Ectodermal cell (in vitro differentiated cells): ENCODE measurements around the gene TMEM121.

ENCODE experiments used
- H3K27ac ChIP-seq: 2 replicates; pipeline ENCODE4 v1.7.0; 2013; ENCODE audit warnings: mild to moderate bottlenecking, low read depth, low read length; ENCODE audit not compliant: insufficient read depth, poor library complexity, severe bottlenecking
- H3K27me3 ChIP-seq: 2 replicates; pipeline ENCODE4 v1.7.0; 2013; ENCODE audit warnings: mild to moderate bottlenecking, low read length; ENCODE audit not compliant: insufficient read depth, control insufficient read depth, poor library complexity, severe bottlenecking
- H3K36me3 ChIP-seq: one replicate; pipeline ENCODE4 v1.7.0; 2013; ENCODE audit warnings: low read length; ENCODE audit not compliant: control insufficient read depth, insufficient read depth
- H3K4me1 ChIP-seq: one replicate; pipeline ENCODE4 v1.7.0; 2013; ENCODE audit warnings: low read length; ENCODE audit not compliant: control insufficient read depth, insufficient read depth
- H3K4me3 ChIP-seq: 2 replicates; pipeline ENCODE4 v1.7.0; 2013; ENCODE audit warnings: low read depth, low read length, control low read depth; ENCODE audit not compliant: insufficient read depth
- H3K9me3 ChIP-seq: 2 replicates; pipeline ENCODE4 v1.7.0; 2013; ENCODE audit warnings: mild to moderate bottlenecking, low read length, moderate library complexity; ENCODE audit not compliant: control insufficient read depth
- WGBS, 2 experiments: methylation state at CpG; one replicate each; pipeline ENCODE4 v1.1.7; 2013; ENCODE audit warnings: missing lambda C conversion rate in 2 of 2; 5-methylcytosine and 5-hydroxymethylcytosine counted together

The TMEM121 gene

DNA sequence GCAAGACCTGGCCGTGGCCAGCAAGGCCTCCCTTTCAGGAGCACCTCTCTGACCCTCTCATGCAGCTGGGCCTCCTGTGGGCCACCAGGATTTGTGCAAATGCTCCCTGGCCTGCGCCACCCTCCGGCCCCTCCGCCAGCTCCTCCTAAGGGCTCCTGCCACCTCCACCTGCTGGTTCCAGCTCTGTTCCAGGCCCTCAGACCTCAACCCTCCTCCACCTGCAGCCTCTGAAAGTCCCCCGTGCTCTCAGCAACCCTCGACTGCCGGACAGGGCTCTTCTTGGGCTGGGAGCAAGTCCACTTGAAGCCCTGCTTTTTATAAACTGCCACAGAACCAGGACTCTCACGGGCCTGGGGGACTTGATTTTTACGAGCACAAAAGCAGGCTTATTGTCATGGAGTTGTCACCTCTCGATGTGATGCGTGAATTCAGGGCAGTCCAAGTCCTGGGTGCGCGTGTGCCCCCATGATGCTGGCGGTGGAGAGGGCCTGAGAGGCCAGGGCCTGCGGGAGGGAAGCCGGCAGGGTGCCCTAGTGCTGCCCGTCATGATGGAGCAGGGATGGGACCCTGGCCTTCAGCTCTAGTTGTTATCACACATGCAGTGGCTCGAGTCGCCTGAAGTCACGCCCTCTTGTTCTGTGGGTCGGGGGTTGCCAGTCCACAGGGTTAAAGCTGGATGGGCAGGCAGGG, 26.2 kb upstream of the TMEM121 start:
- H3K27ac ChIP-seq, result peak overlapping the region; percentile 8
- H3K4me1 ChIP-seq, result peaks cover 17% of the 10 kb centered on the region
- H3K27me3 ChIP-seq, result no peaks in the 10 kb centered on the region
- no peaks in the 10 kb centered on the region for H3K9me3 ChIP-seq
- no peaks in the 10 kb centered on the region for H3K36me3 ChIP-seq
- 92 to 93% methylated on average over 21 of the region's 21 CpGs for WGBS, 2 experiments
- no peak overlapping the region for H3K4me3 ChIP-seq

DNA sequence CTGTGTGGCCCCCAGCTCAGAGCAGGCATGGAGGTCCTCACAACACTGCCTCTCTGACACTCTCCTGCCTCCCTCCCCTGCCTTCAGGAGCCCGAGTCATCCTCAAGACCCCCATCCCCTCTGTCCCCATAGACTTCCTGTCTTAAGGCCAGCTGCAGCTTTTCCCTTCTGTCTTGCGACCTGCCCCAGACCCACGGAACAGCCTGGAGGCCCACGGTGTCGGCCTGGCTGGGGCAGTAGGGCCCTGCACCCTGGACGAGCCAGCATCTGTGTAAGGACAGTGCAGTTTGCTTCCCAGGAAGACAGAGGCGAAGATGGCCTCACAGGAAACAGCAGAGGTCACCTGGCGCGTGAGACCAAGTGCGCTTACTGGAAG, 25.7 kb upstream of the TMEM121 start:
- H3K36me3 ChIP-seq, result no peaks in the 10 kb centered on the region
- H3K9me3 ChIP-seq, result no peaks in the 10 kb centered on the region
- no peak overlapping the region for H3K27ac ChIP-seq
- 90% methylated on average over 10 of the region's 10 CpGs for WGBS, 2 experiments
- H3K4me3 ChIP-seq, result no peak overlapping the region
- H3K27me3 ChIP-seq, result no peaks in the 10 kb centered on the region
- H3K4me1 ChIP-seq, result peaks cover 17% of the 10 kb centered on the region

DNA sequence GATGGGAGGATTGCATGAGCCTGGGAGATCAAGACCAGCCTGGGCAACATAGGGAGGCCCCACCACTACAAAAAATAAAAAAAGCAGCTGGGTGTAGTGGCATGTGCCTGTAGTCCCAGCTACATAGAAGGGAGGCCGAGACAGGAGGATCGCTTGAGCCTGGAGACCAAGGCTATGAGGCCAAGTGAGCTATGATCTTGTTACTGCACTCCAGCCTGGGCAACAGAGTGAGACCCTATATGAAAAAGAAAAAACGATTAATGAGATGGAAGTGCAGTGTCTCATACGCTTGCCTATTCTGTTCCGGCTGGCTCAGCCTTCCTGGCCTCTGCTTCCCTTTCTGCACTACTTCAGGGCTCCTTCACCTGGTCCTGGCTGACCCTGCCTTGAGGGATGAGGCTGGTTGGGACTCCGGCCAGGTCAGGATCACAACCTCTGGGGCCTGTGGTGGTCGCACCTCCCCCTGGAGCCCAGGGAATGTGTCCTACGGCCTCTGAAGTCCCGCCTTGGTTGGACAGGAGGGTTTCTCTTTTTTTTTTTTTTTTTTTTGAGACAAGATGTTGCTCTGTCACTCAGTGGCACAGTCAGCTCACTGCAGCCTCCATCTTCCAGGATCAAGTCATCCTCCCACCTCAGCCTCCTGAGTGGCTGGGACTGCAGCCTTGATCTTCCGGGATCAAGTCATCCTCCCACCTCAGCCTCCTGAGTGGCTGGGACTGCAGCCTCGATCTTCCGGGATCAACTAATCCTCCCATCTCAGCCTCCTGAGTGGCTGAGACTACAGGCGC, 24.7 kb upstream of the TMEM121 start:
- H3K27ac ChIP-seq, result no peak overlapping the region
- H3K27me3 ChIP-seq, result no peaks in the 10 kb centered on the region
- H3K4me1 ChIP-seq, result peaks cover 17% of the 10 kb centered on the region
- H3K4me3 ChIP-seq, result no peak overlapping the region
- H3K36me3 ChIP-seq, result no peaks in the 10 kb centered on the region
- 91 to 93% methylated on average over 13 of the region's 13 CpGs for WGBS, 2 experiments
- H3K9me3 ChIP-seq, result no peaks in the 10 kb centered on the region

DNA sequence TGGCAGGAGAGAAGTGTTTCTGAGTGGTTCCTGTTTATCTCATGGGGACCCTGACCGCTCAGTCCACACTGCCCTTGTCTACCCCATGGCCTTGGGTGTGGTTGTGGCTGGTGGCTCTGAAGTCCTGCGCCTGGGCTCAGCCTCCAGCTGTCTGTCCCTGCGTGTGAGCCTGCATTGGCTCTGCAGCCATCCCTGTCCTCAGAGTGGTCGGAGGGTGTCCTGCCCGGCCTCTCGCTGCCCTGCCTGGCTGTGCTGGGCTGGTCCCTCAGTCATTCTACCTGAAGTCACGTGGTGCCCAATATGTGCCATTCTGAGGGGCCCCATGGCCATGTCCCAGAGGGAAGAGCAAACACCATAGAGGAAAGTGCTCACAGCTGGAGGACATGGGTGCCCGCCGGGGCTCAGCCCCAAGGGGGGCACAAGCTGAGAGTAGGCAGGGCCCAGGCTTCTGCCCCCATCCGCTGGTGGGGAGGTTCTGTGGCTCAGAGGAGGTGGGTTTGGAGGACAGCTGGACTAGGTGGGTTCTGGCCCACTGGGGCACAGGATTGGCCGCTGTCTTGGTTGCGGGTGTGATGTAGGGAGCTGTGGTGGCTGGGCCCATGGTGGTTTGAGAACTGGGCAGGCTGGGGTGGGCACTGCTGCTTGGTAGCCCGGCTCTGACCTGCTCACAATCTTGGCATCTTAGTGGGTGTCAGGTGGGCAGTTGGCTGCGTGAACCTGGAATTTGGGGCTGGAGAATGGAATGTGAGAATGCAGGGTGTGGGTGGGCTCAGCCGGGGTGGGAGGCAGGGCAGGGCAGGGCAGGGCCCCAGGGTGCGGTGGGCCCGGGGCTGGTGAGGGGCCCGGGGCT, 23.7 kb upstream of the TMEM121 start:
- 87 to 88% methylated on average over 18 of the region's 18 CpGs for WGBS, 2 experiments
- Histone ChIP-seq H3K4me3 (no peak overlapping the region), H3K36me3 (no peaks in the 10 kb centered on the region), H3K9me3 (no peaks in the 10 kb centered on the region), H3K27ac (no peak overlapping the region), H3K4me1 (peaks cover 17% of the 10 kb centered on the region), H3K27me3 (peaks cover 2% of the 10 kb centered on the region)

DNA sequence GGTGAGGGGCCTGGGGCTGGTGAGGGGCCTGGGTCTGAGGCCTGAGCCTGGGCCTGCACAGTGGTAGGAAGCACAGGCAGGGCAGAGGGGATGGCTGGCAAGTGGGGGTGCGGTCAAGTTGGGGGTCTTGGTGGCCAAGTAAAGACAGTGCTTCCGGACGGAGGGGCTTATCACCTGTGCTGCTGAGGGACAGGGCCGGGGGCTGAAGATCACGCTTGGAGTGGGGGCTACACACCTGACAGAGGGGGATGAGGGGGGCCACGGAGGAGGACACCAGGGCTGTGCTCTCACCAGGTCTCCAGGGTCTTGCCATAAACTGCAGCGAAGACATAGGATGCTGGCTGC, 23.1 kb upstream of the TMEM121 start:
- no peak overlapping the region for H3K4me3 ChIP-seq
- no peaks in the 10 kb centered on the region for H3K36me3 ChIP-seq
- H3K27ac ChIP-seq, result no peak overlapping the region
- H3K27me3 ChIP-seq, result peaks cover 8% of the 10 kb centered on the region
- H3K9me3 ChIP-seq, result no peaks in the 10 kb centered on the region
- WGBS, 2 experiments, result 92 to 93% methylated on average over 7 of the region's 7 CpGs
- peaks cover 17% of the 10 kb centered on the region for H3K4me1 ChIP-seq

DNA sequence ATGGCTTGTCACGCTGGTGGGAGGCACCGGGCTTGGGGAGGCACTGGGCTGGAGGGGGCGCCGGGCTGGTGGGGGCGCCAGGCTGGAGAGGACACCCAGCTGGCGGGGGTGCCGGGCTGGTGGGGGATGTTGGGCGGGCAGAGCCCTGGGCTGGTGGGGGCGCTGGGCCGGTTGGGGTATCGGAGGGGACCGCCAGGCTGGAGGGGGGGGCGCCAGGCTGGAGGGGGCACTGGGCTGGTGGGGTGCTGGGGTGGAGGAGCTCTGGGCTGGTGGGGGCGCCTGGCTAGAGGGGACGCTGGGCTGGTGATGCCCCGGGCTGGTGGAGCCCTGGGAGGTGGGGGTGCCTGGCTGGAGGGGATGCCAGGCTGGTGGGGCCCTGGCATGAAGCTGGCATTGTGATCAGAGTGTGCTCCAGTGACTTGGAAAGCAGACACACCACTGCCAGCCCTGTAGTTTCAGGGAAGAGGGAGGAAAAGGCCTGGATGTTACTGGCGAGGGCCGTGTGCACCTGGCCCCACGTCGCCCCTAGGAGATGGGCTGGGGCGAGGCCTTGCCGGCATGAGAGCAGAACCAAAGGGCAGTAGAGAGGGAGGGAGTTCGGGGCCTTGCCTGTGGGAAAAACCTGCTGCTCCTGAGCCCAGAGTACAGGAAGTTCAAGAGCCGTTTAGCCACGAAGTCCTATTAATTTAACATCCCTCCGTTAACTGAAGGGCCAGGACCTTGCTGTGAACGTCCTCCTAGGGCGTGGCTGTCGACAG, 22.3 kb upstream of the TMEM121 start:
- no peaks in the 10 kb centered on the region for H3K9me3 ChIP-seq
- 91% methylated on average over 29 of the region's 29 CpGs for WGBS, 2 experiments
- no peaks in the 10 kb centered on the region for H3K36me3 ChIP-seq
- H3K4me1 ChIP-seq, result peaks cover 12% of the 10 kb centered on the region
- no peak overlapping the region for H3K4me3 ChIP-seq
- peaks cover 16% of the 10 kb centered on the region for H3K27me3 ChIP-seq
- H3K27ac ChIP-seq, result no peak overlapping the region

DNA sequence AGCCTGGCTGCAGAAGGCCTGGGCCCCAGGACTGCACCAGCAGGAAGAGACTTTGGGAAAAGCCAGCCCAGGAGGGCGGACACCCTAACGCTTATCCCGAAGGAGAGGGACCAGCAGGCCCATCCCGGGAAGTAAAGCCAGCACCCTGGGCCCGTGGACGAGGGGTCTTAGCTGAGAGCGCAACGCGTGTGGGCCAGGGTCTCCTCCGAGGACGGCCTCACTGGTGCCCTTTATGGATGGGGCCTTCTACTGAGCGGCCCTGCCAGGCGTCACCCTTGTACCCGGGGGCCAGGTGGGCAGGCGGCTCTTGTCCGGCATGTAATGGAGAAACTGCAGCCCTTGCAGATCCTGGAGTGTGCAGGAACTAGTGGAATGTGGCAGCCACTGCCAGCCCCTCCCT, 21.3 kb upstream of the TMEM121 start:
- Histone ChIP-seq H3K4me1 (peaks cover 2% of the 10 kb centered on the region), H3K36me3 (no peaks in the 10 kb centered on the region), H3K4me3 (no peak overlapping the region), H3K27ac (no peak overlapping the region), H3K9me3 (no peaks in the 10 kb centered on the region), H3K27me3 (peaks cover 16% of the 10 kb centered on the region)
- 94% methylated on average over 16 of the region's 16 CpGs for WGBS, 2 experiments

DNA sequence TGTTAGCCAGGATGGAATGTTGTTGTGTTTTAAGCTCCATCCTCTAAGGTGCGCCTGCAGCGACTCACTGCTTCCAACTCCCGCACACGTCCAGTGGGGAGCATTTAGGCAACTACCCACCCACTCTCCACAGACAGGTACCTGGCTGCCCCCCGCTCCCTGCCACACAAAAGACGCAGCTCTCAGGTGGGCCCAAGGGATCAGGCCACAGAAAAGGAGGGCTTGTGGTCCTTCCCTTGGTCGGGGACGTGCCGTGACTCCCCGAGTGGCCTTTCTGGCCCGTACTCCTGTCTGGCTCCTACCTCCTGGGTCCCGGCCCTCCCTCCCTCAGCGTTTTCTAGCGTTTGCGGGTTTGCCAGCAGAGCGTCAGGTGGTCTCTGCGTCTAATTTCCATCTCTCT, 19.1 kb upstream of the TMEM121 start:
- no peaks in the 10 kb centered on the region for H3K36me3 ChIP-seq
- no peak overlapping the region for H3K27ac ChIP-seq
- H3K27me3 ChIP-seq, result peaks cover 29% of the 10 kb centered on the region
- WGBS, 2 experiments, result 84 to 86% methylated on average over 17 of the region's 17 CpGs
- H3K4me3 ChIP-seq, result no peak overlapping the region
- H3K9me3 ChIP-seq, result no peaks in the 10 kb centered on the region
- no peaks in the 10 kb centered on the region for H3K4me1 ChIP-seq

DNA sequence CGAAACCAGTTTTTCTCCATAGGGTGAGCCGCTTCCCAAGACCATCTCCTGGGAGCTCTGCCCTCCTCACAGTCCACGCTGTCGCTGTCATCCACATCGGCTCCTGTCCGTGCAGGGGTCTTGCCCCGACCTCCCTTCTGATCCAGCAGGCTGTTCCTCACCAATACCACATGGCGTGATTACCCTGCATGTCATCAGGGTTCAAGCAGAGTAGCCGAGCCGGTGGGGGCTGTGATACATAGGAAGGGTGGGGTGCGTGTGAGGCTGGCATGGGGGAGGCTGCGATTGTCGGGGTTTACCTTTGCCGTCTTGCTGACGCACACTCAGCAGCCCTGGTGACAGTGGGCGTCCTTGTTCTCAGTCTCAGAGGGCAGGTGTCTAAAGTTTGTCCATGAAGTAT, 18.3 kb upstream of the TMEM121 start:
- Histone ChIP-seq H3K27ac (no peak overlapping the region), H3K4me3 (no peak overlapping the region), H3K4me1 (no peaks in the 10 kb centered on the region), H3K36me3 (no peaks in the 10 kb centered on the region), H3K27me3 (peaks cover 36% of the 10 kb centered on the region), H3K9me3 (no peaks in the 10 kb centered on the region)
- WGBS, 2 experiments, result 89 to 90% methylated on average over 16 of the region's 16 CpGs
